NCI-H774 (cell line): ENCODE data around the gene IDUA.

Experiments
- DNase-seq: peaks from one replicate; lab custom pipeline; 2025; lab: John Stamatoyannopoulos, UW

The IDUA gene

DNA sequence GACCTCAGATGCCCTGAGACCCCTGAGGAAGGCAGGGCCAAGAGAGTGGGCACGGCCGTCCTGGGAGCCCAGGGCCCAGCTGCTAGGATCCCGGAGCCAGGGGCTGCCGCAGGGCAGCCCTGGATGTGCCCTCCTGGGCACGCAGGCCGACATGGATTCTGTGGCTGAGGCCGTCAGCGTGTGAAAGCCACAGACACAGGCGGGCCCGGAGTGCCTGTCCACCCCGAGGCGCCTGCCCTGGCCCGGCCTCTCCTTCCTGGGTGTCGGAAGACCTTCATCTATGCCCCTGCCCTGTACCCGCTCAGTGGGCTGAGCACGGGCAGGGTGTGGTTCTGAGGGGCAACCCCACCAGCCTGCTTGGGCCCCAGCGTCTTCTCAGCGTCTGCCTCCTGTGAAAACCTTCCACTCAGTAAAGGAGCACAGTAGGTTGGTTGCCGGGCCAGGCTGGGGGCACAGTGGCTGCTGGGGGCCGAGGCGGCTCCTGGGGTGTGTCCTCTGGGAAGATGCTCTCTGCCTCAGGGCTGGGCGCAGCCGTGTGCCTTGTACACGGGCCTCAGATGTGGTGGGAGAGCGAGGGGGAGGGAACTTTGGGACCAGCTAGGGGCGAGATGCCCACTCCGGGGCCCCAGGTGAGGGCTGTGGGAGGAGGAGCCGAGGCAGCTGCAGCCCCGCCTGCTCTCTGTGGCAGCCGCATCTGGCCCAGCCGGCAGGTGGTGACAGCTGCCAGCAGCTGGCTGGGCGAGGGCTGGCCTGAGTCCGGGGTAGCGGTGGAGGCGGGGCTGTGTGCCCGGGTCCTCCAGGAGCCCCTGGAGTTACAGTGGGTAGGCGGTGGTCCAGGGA lies 45.3 kb downstream of the IDUA start:
- DNase-seq: no peak

DNA sequence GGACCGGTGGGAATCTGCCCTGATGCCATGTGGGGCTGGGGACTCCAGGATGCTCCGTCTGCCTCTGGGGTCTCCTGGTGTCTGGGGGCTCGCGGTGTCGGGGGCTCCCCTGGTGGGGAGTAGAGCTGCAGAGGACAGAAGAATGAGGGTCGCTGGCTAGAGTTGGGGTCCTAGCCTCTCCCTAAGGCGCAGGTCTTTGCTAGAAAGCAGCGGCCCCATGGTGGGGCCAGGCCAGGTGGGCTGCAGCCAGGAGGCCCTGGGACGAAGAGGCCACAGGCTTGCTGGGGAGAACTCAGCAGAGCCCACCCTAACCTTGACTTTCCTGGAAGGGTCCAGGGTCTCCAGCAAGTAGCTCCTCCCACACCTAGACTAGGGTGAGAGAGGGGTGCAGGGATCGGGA lies 46.0 kb downstream of the IDUA start:
- no peak for DNase-seq

DNA sequence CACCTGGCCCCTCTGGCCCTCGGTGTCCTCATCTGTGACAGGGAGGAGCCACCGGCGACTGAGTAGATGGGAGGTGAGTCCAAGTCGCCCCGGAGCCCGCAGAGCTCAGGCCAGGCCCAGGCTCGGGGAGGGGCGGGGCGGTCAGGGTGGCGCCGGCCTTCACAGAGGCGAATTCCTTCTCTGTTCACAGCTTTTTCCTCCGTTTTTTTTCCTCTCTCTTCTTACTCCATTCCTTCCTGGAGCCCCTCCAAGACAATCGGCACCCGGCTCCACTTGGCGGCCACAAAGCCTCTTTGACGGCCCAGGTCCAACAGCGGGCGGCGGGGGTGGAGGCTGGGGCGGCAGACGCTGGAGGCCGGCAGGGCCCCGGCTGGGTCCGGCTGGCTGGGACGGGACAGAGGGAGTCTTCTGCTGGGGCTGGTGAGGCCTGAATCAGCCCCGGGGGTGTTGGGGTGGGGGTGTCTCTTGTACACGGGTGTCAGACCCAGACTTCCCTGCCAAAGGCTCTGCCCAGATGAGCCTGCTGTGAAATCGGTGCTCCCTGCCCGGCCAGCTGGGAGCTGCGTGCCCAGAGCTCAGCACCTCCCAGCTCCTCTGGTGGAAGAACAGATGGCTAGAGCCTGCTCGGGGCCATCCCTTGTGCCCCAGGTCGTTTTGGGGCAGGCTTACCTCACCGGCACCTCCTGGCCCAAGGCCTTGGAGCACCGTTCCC lies 47.2 kb downstream of the IDUA start:
- DNase-seq: no peak

DNA sequence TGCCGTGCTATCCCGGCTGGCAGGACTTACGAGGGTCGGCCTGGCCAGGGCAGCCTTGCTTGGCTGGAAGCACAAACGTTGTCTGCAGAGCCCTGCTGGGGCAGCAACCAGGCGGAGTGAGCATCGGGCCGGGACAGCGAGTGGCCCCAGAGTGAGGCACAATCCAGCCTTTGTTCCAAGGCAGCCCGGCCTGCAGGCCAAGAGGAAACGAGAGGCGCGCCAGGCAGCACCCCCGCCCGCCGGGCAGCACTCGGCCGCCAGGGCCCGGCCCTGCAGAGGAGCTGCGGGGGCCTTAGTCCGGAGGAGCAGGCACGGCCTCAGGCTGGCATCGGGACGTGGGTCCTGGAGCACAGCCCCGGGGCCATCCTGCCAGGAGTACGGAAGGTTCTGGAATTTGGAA lies 48.7 kb downstream of the IDUA start:
- DNase-seq: no peak

DNA sequence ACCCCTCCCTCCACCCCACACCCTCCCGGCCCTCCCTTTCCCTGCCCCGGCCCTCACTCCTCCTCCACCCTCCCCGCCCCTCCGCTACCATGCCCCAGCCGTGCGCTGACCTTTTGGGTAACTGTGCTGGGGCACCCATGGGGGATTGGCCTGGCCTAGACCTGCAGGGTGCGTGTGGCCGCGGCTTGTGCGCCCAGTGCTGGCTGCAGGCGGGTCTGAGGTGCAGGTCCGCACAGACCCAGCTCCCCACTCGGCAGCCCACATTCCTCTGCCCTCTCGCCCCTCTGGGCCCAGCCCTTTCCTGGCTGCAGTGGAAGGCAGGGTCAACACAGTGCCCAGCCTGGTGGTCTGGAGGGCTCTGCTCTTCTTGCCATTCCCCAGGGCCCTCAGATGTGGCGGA lies 49.3 kb downstream of the IDUA start:
- DNase-seq: no peak

DNA sequence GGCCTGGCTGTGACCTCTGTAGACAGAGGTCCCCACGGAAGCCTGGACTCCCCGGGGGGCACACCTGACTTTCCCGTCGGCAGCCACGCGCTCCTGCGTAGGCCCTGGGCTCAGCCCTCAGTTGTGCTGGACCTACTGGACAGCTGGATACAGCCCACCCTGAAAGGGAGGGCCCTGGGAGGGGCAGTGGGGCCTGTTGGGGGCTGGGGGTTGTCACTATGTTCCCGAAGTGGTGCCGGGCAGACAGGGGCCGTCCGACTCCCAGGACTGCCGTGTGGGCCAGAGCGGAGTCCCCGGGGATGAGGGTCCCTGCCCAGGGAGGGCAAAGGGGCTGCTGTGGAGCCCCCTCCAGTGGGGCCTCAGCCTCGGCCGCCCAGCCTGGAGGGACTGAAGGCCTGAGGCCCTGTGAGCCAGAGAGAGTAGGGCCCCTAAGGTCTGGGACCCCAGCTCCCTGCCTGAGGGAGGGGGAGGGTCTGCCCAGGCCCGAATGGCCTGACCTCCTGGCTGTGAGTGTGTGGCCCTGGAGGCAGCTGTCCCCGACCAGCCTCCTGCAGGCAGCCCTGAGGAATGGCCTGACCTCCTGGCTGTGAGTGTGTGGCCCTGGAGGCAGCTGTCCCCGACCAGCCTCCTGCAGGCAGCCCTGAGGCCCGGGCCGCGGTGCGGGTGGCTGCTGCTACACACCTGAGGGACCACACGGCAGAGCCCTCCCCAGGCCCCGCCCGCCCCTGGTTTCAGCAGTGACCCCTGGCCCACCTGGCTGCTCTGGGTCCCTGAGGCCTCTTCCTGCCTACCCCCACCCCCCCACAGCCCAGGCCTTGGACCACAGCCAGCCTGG lies 50.3 kb downstream of the IDUA start:
- DNase-seq: no peak

DNA sequence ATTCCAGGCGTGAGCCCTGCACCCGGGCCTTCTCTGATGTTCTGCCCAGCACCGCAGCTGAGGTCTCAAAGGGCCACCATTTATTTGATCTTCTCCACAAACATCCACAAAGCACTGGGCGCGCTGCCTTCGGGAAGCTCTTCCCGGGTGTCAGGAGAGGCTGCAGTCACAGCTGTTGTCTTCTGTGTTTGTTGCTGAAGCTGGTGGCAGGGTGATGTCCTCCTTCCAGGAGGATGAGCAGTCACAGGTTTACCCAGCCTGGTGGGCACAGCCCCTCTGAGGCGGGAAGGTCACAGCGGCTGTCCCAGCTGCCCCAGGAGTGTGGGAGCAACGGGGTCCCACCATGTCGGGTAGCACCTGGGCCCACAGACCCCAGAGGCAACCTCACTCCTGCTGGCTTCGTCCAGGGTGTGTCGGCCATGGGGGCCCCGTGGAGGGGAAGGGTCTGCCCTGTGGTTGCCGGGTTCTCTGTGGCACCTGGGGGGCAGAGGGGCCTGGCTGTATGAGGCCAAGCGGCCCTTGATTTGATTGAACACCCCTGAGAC lies 52.2 kb downstream of the IDUA start:
- no peak for DNase-seq

DNA sequence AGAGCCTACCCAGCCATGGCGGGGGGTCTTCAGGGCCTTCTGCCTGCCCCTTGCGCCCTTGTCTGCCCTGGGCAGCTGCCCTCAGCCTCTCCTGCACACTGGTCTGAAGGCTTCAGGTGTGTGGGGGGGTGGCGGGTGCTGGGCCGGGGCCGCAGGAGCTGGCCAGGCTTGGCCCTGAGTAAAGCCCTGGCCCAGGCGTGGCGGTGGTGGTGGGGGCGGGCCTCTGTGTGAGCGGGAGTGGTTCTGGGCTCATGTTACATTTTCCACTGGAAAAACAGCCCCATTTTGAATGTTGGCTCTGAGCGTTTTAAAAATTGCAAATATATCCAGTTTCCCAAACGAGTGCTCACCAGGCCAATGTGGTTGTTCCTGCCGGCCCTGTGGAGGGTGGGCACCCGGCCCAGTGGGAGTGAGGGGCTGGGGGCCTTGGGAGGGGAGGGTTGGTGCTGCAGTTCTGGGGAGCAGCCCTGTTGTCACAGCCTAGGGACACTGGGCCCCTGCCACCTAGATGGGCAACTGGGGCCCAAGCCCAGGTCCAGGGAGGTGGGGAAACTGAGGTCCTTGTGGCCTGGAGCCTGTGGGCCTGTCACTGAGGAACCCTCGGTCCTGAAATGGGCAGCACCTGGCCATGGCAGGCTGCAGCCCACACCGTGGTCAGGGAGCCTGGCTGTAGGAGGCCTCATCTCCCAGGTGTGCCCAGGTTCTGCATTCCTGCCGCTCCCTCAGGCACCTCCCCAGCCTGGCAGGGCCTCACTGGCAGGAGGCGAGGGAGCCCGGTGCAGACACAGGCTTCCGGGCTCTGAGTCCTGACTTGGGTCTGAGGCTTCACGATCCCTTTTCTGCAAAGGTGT lies 52.9 kb downstream of the IDUA start:
- DNase-seq: no peak

DNA sequence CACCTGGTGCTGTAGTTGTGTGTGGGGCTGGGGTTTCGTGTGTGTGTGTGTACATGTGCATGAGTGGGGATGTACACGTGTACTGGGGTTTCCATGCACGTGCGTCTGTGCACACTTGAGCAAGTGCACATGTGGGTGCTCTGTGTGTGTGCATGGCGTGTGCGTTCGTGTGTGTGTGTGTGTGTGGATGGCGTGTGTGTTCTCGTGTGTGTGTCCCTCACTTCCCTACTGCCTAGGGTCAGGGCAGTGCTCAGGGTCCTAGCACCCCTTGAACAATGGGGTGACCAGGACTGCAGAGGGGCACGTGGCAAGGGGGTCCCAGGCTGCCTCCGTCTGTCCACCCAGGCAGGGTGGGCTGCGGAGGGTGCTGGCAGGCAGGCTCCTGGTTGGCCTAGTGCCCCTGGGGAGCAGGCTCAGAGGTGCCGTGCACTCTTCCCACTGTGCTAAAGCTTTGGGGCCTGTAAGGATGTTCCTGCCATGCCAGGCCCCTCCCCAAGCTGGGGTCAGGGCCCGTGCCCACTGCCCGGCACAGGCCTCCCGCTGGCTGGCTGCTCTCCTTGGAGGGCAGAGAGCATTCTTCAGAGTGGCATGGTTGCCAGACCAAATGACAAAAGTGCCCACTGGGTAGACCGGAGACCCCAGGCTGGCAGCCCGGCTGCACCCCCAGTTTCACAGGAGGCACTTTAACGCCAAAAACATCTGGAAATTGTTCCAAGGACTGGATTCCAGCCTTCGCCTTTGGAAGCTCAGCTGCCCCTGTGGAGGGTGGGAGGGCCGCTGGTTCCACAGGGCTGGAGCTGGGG lies 53.7 kb downstream of the IDUA start:
- no peak for DNase-seq

DNA sequence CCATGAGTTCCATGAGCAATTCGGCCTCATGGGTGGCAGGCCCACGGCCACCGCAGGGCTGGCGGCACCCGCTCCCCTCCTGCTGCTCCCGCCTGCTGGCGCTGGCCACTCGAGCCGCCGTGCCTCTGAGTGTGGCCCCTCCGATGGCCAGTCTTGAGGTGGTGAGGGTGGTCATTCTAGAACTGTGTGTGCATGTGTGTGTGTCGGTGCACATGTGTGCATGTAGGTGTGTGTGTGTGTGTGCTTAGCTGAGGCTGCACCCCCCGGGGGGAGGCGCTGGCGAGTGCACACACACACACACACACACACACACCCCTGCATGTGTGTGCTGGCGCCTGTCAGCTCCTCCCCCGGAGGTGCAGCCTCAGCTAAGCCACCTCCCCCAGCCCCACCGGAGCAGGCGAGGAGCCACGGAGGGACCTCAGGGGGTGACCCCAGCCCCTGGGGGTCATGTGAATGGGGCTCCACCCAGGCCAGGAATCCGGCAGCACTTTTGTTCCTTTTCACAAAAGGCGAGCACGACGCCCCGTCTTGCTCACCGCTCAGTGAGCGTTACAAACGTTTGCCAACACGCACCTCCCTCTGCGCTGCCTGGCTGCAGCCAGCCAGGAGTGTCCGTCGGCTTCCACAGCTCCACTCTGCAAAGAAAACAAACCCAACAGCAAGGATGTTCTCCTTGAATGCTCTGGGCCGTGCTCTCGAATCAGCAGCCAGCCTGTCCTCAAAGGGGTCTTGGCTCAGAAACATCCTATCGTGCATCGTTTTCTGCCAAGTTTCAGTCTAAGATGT lies 54.5 kb downstream of the IDUA start:
- DNase-seq: no peak

DNA sequence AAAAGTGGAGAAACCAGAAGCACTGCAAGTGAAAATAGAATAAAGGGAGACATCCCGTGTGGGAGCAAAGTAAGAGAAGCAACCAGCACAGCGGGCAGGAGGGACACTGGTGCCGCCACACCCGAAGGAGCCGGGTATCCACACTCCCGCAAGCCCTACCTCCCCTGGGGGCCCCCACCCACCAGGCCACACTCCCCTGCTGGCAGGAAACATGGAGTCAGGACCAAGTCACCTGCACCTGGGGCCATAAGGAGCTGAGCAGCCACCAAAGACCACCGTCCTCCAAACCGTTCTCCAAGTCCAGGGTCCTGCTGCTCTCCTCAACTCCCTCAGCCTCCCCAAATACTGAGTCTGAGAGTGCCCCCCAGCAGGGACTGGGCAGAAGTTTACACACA lies 55.1 kb downstream of the IDUA start:
- no peak for DNase-seq

DNA sequence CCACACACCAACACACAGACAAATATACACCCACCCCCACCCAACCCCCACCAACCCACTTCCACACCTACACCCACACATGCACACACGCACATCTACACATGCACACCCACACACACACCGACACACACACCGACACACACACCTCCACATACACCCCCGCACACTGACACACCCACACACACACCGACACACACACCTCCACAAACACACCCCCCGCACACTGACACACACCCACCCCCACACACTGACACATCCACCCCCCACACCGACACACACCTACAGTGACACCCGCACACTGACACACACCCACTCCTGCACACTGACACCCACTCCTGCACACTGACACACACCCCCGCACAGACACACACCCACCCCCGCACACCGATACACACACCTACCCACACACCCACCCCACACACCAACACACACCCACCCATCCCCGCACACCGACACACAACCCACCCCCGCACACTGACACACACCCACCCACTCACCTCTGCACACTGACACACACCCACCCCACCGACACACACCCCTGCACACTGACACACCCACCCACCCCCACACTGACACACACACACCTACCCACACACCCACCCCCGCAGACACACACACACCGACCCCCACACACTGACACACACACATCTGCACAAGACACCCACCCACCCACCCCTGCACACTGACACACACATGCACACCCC lies 55.7 kb downstream of the IDUA start:
- no peak for DNase-seq

DNA sequence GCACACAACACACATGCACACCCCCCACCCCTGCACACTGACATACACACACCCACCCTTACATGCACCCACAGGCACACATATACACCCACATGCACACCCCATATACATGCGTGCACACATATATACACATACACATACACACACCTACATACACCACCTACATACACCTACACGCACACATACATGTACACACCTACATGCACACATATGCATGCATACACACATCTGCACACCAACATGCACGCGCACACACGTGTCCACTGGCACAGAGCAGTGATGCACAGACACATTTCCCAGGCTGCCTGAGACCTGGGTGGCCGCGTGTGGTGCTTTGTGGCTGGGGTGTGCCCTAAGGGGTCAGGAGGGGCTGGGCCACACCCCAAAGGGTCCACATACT lies 56.3 kb downstream of the IDUA start:
- no peak for DNase-seq

DNA sequence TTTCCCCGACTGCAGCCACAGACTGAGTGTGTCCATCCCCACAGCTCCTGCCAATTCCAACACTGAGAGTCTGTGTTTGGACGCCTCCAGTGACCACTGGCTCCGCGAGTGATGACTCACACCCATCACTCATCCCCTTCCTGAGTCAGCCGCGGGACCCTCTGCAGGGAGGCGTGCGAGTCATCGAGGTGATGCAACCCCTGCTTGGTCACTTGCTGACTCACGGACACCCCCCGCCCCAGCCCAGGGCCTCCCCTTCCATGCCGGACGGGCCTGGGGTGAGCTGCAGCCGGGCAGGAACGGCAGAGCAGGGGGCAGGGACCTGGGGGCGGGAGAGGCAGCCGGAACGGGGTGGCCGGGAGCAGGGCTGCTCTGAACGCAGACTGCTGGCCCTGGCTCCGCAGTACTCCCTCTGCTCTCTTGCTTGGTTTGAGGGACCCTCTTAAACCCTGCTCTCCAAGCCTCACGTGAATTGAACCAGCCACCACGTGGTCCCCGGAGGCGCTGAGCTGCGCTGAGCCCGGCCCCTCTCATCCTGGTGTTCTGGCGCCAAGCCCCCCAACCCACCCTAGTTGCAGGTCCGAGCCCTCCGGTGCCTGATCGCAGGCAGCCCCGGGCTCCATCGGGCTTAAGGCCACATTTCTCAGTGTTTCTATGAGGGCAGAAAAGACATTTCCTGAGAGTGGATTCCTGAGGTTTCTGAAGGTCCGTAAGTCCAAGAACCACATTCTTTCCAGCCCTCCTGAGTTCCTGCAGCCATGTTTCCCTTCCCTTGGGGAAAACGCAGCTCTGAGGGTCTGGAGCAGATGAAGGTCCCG lies 57.0 kb downstream of the IDUA start:
- no peak for DNase-seq

DNA sequence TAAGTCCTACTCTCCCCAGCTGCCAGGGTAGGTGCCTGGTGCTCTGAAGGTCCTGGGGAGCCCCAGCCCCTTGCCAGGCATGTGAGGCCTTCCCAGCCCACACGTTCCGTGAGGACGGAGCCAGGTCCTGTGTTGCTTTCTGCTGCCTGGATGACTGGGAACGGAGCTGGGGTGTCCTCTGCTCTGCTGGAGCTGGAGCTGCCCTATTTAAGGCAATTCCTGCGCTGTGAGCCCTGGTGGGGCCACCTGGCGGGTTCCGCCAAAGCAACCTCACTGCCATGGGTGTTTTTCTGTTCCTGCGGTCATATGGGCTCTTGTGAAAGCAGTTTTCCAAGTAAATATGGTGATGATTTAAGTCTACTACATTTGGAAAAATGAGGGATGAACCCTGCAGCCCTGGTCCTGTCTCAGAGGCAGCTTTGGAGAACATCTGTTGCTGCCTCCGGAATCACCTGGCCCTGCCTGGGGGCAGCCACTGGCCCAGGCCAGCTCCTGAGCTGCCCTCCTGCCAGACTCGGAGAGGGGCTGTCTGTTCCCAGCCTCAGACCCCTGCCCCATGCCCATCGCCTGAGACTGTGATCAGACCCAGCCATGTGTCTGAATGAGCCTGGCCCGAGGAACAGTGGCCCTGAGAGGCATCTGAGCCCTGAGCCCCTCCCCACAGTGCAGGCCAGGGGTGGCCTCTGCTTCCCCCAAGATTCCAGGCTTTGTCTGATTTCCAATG lies 57.8 kb downstream of the IDUA start:
- DNase-seq: no peak

DNA sequence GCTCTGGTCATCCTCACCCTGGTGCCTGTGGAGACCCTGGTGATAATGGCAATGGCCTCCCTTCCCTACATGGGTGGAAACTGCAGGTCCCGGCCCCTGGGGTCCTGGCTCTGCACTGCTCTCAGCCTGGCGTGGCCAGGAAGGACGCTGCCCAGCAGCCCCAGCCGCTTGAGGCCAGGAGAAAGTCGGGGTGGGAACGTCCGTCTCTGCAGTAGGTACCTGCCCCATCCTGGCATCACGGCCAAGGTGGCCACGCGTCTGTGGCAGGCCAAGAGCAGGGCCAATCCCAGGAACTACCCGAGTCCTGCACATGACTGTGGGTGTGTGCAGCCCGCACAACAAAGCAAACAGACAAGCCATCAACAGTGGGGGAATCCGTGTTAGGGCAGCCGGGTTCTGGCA lies 58.4 kb downstream of the IDUA start:
- DNase-seq: no peak

DNA sequence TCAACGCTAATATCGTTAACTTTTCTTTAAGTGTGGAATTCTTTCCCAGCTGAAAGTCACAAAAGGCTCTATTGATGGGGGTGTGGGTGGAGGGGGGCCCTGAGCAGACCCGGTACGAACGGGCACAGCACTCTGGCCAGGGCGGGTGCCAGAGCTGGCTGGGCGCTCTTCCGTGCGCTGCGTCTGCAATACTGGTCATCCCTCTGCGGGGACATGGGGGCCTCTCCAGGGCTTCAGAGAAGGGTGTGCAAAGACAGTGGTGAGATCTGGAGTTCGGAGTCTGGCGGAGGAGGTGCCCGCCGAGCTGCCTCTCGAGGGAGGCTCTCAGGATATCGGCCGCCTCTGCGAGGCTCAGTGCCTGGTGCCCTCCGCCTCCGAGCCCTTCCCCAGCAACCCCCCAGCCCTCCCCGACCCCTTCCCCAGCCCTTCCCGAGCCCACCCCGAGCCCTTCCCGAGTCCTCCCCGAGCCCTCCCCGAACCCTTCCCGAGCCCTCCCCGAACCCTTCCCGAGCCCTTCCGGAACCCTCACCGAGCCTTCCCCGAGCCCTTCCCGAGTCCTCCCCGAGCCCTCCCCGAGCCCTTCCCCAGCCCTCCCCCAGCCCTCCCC lies 58.9 kb downstream of the IDUA start:
- no peak for DNase-seq
